T-helper 22 cell (primary cell): ENCODE measurements around the gene COQ4.
"Not testable (repeated sequence)": the region's sequence is repeated elsewhere in the genome, so short reads cannot be mapped to it uniquely, and the experiment has no call there.

Experiments
- DNase-seq: peaks from one replicate; pipeline ENCODE4 v3.0.0-alpha.2; 2020; ENCODE audit warnings: low read depth

COQ4 gene

GRCh38 chr9:128322404-128323211 is at the start of gene COQ4, which contains the start of gene TRUB2:
TSS of gene COQ4 (plus strand) at chr9:128322839. CDS start at chr9:128322859, 20 bp downstream.
TSS of gene TRUB2 (minus strand) at chr9:128322447. CDS start at chr9:128322408, 39 bp downstream.
- peak; percentile 89 for DNase-seq

GRCh38 chr9:128274245-128274644 is 48.4 kb upstream of the COQ4 start:
- no peak for DNase-seq

- no peak for DNase-seq
Observed at GRCh38 chr9:128275198-128276007, 47.2 kb upstream of the COQ4 start, which contains the start of gene GOLGA2. TSS of gene GOLGA2 (minus strand) at chr9:128276007. CDS start at chr9:128275976, 31 bp downstream.

GRCh38 chr9:128276008-128276573 is 46.5 kb upstream of the COQ4 start, which contains the start of gene SWI5:
TSS of gene SWI5 (plus strand) at chr9:128276276.
- peak; percentile 99 for DNase-seq

- DNase-seq = no peak
Observed at GRCh38 chr9:128276574-128277270, 45.9 kb upstream of the COQ4 start.

- not testable (repeated sequence) for DNase-seq
Observed at GRCh38 chr9:128279088-128280073, 43.3 kb upstream of the COQ4 start.

GRCh38 chr9:128280084-128280622 is 42.5 kb upstream of the COQ4 start:
- no peak for DNase-seq

- DNase-seq = no peak
Observed at GRCh38 chr9:128282500-128282899, 40.1 kb upstream of the COQ4 start.

GRCh38 chr9:128285033-128285784 is 37.4 kb upstream of the COQ4 start:
- no peak for DNase-seq

GRCh38 chr9:128286440-128286839 is 36.2 kb upstream of the COQ4 start:
- DNase-seq = no peak

- no peak for DNase-seq
Observed at GRCh38 chr9:128288273-128289004, 34.2 kb upstream of the COQ4 start.

- DNase-seq = no peak
Observed at GRCh38 chr9:128292009-128292408, 30.6 kb upstream of the COQ4 start.

GRCh38 chr9:128293091-128293490 is 29.5 kb upstream of the COQ4 start:
- no peak for DNase-seq

GRCh38 chr9:128294142-128294541 is 28.5 kb upstream of the COQ4 start:
- DNase-seq = no peak

GRCh38 chr9:128296340-128297220 is 26.1 kb upstream of the COQ4 start:
- no peak for DNase-seq

GRCh38 chr9:128297221-128297773 is 25.3 kb upstream of the COQ4 start:
- DNase-seq = no peak
